HG03139 (cell line): ENCODE data around the gene CSE1L.
A peak's percentile ranks its signal among the peaks of the same experiment; 100 is the strongest.
"Not testable (repeated sequence)": the region's sequence is repeated elsewhere in the genome, so short reads cannot be mapped to it uniquely, and the experiment has no call there.

Source experiments
- ATAC-seq: cut with Tn5 transposase; IDR thresholded peaks from one replicate; pipeline ENCODE4 v1.9.1; 2021; ENCODE audit not compliant: unreplicated experiment

CSE1L gene, protein sequence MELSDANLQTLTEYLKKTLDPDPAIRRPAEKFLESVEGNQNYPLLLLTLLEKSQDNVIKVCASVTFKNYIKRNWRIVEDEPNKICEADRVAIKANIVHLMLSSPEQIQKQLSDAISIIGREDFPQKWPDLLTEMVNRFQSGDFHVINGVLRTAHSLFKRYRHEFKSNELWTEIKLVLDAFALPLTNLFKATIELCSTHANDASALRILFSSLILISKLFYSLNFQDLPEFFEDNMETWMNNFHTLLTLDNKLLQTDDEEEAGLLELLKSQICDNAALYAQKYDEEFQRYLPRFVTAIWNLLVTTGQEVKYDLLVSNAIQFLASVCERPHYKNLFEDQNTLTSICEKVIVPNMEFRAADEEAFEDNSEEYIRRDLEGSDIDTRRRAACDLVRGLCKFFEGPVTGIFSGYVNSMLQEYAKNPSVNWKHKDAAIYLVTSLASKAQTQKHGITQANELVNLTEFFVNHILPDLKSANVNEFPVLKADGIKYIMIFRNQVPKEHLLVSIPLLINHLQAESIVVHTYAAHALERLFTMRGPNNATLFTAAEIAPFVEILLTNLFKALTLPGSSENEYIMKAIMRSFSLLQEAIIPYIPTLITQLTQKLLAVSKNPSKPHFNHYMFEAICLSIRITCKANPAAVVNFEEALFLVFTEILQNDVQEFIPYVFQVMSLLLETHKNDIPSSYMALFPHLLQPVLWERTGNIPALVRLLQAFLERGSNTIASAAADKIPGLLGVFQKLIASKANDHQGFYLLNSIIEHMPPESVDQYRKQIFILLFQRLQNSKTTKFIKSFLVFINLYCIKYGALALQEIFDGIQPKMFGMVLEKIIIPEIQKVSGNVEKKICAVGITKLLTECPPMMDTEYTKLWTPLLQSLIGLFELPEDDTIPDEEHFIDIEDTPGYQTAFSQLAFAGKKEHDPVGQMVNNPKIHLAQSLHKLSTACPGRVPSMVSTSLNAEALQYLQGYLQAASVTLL

DNA sequence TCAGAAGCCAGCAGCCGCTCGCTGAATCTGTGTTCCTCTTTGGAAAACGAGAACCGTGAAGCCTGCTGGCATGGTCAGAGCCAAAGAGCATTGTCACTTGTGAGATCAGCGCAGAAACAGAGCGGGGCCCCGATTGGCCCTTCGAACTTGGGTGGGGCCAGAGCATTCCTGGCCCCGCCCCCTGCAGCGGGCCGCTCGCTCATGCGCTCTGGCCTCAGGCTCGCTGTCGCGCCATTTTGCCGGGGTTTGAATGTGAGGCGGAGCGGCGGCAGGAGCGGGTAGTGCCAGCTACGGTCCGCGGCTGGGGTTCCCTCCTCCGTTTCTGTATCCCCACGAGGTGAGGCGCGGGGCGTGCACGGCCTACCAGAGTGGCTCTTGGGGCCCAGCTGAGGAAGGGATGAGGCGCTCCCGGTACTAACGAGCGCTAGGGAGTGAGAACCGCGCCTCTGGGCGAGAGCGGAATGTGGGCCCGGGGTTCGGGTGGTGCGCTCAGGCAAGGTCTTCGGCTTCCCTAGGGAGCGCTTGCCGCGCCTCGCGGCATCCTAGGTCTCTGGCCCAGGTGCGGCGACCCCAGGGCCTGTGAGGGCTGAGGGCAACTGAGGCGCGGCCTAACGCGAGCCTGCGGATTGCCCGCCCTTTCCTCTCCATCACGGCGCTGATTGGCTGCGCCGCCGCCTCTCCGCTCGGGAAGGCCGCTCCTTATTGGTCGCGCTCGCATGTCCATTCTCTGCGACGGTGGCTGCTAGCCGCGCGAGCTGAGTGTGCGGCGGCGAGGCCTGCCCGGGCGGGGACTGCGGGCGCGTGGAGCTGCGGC, at the start of gene CSE1L:
Gene CSE1L, plus strand, starts transcription at position 226 of the 814 bp plus-strand sequence. CDS start 12,152 bp downstream, outside the sequence.
- ATAC-seq, result peak; percentile 82

DNA sequence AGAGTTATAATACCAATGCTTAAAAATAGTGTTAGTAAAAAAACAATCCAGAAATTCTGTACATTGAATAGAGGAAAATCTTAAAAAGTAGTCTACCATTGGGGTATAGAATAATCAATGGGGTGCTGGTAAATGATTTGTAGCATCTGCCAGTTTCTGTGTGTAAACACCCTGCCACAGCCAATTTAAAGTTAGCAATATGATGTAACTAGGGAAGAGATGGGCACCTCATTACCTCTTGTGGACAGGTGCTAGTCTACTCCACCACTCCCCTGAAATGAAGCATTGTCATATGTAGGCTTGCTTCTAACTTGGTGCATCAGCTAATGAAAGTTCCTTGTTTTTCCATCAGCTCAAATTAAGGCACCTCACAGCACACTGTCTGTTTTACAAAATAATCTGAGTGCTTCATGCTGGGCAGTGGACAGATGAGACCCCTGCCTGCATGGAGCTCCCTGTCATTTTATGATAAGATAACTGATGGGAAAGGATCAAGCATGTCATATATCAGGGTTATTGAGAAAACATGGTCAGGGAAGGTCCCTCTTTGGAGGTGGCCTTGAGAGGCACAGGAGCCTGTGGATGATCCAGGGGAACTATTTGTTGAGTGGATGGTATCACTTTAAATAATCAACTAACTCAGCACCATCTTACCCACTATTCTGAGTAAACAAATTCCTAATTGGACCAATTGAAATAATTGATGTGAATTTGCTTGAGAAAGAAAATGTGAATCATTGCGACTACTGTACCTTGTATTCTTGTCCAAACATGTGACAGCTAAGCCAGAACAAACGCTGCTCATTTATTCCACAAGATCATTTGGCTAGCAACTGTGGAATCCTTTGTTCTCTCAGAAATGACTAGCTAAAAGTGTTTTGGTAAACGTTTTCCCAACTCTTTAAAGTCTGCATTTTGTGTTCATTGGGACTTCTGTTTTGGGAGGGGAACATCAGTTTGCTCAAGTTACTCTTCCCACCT, 45.9 kb upstream of the CSE1L start:
- no peak for ATAC-seq

DNA sequence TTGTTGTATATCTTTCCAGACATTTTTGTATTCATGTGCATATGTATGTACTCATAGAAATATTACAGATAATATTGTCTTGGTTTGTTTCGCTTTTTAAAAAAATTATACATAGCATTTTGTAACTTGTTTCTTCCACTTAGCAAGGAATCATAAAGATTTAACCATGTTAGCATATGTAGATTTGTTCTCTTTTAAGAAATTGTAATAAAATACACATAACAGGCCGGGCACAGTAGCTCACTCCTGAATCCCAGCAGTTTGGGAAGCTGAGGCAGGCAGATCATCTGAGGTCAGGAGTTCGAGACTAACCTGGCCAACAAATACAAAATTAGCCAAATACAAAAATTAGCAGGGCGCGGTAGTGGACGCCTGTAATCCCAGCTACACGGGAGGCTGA, 44.4 kb upstream of the CSE1L start:
- no peak for ATAC-seq

DNA sequence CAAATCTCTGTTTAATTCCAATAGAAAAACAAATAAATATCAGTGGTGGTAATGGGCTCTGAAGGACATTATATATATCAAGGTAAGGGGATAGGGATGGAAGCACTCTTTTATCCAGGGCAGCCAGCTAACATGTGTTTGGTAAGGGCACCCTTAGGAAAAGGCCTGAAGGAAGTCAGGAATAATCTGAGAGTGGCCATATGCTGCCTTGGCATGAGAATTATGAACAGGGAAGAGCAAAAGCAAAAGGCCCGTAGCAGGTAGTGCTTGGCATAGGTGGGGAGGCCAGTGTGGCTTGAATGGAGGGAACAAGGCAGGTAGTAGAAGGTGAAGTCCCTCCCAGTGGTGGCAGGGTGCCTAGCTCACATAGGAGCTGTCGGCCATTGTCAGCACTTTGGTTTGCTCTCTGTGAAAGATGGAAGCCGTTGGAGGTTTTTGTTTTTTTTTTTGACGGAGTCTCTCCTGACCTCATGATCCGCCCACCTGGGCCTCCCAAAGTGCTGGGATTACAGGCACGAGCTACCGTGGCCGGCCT, 39.6 kb upstream of the CSE1L start:
- ATAC-seq, result no peak

DNA sequence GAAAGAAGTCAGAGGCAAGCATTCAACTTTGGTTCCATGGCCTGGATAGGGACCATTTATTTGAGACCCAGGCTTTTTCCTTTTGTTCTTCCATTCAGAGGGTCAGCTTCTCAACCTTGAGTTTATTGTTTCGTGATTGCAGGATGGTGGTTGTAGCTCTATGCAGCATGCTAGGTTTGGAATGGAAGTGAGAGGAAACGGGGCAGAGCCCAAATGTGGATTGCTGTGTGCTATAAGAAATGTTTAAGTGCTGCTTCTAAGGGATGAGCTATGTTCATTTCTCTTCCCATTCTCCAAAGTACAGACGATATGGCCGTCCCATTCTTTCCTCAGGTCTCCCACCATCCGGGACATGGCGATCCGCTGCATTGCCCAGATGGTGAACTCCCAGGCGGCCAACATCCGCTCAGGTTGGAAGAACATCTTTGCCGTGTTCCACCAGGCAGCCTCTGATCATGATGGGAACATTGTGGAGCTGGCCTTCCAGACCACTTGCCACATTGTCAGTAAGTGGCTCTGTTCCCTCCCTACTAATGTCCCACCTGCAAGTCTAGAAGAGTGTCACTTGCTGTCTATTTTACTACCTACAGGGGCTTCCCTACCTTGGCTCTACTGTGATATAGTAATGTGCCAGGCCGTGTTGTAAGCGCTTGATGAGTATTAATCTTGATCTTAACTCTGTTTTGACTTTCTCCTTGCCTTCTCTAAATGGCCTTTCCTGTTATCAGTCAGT, 36.0 kb upstream of the CSE1L start:
- ATAC-seq, result no peak

DNA sequence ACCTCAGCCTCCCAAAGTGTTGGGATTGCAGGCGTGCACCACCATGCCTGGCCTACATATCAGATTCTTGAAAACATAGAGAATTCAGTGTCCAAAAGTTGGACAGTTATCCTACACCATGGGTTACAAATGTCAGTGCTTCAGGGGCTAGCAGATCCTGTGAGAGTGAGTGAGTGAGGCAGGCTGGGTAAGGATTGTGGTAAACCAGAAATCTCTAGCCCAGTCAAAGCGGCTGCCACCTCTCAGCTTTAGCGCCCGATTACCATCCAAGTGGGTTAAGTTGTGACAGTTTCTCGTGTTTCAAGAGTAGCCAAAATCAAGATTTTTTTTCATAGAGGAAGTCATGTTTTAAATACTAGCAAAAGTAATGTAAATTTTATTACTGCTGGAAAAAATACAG, 21.9 kb upstream of the CSE1L start:
- ATAC-seq, result no peak

DNA sequence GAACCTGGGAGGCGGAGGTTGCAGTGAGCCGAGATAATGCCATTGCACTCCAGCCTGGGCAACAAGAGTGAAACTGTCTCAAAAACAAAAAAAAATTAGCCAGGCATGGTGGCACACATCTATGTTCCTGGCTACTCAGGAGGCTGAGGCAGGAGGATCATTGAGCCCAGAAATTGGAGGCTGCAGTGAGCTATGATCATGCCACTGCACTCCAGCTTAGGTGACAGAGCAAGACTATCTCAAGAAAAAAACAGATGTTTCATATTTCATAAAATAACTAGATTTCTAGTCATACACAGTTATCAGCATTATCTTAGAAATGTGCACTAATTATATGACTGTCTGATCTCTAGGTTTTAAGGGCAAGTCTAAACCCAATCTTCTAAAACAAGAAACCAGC, 17.9 kb upstream of the CSE1L start:
- not testable (repeated sequence) for ATAC-seq

DNA sequence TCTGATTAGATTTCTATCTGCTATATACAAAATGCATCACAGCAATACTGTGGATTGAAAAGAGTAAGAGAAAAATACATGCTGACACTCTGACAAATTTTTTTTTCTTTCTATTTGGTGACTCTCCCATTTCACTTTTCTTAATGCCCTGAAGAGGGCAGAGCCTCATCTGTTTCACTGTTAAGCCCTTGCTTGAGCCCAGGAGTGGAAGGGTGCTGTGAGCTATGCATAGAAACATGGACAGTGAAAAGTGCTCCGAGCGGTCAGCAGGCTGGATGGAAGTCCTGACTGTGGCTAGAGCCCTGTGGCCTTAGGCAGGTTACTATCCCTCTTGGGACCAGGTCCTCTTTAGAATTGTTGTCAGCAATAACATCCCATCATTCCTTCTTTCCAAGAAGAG, 17.4 kb upstream of the CSE1L start:
- no peak for ATAC-seq

DNA sequence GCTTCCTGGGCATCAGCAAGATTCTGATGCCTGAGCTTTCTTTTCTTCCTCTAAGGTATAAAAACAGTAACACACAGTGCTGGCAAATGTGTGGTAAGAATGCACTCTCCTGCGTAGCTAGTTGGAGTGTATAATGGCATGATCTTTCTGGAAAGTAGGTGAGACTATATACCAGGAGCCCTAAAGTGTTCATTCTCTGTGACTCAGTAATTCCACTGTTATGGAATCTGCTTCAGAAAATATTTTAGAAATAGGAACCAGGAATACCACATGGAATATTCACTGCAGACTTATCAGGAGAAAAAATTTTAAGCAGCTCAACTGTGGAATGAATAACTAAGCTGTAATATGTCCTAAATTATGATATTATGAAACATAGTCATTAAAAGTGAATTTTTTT, 16.9 kb upstream of the CSE1L start:
- ATAC-seq, result no peak

DNA sequence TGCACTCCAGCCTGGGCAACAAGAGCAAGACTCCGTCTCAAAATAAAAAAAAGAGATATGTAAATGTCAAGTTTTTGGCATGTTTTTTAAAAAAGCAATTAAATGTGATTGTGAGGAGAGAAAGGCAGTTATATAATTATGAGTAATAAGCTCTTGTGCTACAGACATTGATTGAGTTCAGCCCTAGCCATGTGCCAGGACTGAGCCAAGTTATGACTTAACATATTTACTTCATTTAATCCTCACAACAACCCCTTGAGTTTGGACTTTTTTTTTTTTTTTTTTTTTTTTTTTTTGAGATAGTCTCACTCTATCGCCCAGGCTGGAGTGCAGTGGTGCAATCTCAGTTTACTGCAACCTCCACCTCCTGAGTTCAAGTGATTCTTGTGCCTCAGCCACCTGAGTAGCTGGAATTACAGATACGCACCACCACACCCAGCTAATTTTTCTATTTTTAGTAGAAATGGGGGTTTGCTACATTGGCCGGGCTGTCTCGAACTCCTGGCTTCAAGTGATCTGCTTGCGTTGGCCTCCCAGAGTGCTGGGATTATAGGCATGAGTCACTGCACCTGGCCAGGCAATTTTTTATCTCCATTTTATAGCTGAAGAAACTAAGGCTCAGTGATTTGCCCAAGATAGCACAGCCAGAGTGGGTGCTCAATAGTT, 15.0 kb upstream of the CSE1L start:
- ATAC-seq, result no peak

DNA sequence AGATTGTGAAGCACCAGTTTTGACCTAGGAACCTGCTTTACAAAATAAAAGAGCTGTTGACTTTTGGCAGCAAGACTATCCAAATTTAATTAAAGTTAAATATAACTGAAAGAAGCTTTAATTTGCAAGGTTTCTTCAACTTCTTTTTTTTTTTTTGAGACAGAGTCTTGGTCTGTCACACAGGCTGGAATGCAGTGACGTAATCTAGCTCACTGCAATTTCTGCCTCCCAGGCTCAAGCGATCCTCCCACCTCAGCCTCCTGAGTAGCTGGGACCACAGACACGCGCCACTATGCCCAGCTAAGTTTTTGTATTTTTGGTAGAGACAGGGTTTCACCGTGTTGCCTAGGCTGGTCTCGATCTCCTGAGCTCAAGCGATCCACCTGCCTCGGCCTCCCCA, 13.7 kb upstream of the CSE1L start:
- ATAC-seq, result no peak

DNA sequence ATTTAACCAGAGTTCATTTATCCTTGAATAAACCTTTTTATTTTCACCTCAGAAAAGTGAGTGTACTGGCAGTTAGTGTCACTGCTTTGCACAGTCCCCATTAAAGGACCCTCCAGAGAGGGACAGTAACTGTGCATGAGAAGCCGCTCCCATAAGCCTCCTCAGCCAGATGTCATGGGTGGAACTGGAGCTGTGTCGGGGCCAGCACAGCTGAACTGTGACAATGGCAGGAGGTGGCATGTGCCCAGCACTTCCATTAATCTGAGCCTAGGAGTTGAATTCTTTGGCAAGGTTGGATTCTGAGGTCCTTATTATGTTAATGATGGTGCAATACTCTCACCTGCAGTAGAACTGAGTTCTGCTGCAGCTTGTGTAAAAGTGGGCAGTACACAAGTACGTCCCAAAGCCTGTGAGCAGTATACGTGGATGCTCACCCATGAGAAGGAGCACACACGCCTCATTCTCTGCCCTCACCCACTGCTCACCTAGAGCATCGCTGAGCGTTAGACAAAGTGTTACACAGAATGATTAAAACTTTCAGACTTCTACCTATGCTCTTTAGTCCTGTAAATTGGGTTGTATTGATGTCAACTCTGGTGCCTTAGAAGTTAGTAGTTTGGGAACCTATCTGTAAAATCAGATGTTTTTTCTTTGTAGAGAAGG, 11.9 kb upstream of the CSE1L start:
- ATAC-seq, result no peak

DNA sequence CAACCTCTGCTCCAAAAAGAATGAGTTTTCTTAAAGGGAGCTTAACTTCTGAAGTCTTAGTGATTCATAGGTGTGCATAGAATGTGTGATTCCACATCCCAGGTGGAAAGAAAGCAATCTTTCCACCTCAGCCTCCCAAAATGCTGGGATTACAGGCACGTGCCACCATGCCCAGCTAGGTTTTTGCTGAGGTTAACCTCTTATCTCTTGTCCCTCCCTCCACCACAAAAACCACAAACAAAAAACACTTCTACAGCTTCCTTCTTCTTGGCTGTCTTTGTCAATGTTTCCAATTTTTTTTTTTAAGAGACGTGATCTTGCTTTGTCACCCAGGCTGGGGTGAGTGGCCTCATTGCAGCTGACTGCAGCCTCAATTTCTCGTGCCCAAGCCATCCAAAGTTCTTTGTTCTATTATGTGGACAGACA, 8.1 kb upstream of the CSE1L start:
- no peak for ATAC-seq

DNA sequence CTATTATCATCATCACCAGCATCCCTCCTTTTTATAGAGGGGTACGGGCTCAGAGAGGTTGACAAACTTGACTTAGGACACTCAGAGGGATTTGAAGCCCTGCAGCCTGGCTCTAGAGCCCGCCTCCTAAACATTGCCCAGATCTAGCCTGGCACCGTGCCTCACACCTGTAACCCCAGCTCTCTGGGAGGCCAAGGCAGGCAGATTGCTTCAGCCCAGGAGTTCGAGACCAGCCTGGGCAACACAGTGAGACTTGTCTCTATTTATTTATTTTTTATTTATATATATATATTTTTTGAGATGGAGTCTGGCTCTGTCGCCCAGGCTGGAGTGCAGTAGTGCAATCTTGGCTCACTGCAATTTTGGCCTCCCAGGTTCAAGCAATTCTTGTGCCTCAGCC, 6.3 kb upstream of the CSE1L start:
- no peak for ATAC-seq

DNA sequence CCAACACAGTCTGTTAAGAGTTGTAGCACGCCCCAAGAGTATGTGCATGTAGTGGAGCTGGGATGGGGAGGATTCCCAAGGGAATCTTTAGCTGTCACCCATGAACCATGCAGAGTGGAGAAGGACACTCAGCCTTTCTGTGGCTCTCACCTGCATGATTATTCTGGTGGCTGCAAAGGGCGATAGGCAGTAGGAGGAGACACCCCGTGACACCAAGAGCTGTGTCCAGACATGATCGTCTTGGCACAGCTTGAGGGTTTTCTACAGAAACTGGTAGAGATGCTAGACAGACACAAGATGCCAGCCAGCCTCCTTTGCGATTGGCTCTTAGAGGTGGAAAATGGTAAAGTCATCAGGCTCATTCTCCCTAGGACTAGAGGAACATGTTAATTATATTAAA, 3.1 kb upstream of the CSE1L start:
- ATAC-seq, result no peak

DNA sequence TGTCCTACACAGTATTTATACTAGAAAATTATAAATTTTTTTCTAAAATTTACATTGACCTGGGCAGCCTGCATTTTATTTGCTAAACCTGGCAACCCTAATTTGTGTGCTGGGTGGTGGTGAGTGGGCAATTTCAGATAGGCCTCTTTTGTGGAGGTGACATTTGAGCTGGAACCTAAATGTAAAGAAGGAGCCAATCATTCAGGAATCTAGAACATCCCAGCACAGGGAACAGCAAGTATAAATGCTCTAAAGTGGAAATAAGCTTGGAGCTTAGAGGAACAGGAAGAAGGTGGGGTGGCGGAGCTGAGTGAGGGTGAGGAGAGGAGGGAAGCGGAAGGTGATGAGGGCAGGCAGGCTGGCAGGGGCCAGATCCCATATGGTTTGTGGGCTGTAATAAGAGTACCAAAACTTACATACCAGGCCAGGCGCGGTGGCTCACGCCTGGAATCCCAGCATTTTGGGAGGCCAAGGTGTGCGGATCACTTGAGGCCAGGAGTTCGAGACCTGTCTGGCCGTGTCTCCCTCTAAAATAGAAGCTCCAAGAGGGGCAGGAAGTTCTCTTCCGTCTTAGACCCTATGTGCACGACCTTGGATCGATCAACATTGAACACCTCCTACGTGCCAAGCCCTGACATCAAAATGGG, 549 bp upstream of the CSE1L start:
- no peak for ATAC-seq

DNA sequence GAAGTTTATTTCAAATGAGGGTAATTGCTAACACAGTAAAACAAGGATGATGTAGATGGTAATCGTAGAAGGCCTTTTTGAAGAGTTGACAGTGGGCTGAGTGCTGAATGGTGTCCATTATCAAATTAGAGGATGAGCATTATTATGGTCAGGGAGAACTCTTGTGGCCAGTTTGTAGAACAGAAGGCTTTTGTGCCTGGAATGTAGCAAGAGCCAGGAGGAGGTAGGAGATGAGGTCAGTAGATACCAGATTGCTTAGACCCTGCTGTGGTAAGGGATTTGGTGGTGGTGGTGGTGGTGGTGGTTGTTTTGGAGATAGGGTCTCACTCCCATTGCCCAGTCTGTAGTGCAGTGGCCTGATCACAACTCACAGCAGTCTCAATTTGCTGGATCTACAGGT, 6.2 kb downstream of the CSE1L start:
- ATAC-seq, result no peak
